Kidney epithelial cell (primary cell): ENCODE data around the gene KRT1. TPM values are rescaled to one million over a fixed set of nuclear protein-coding genes. Genes with fewer than 3 reads are reported as not detected.

Experiments
- DNase-seq: peaks from one replicate; pipeline ENCODE4 v3.0.0-alpha.2; 2010; ENCODE audit warnings: low read depth
- H3K27me3 ChIP-seq: 2 replicates; pipeline ENCODE4 v1.6.0; 2011; ENCODE audit warnings: low read length; ENCODE audit not compliant: control insufficient read depth, insufficient read depth
- H3K36me3 ChIP-seq: 2 replicates; pipeline ENCODE4 v1.5.1; 2011; ENCODE audit warnings: low read length; ENCODE audit not compliant: control insufficient read depth, insufficient read depth
- H3K4me3 ChIP-seq: 2 replicates; pipeline ENCODE4 v1.5.1; 2011; ENCODE audit warnings: low read depth, mild to moderate bottlenecking, control low read depth, low read length
- CTCF ChIP-seq: IDR thresholded peaks from 2 replicates; pipeline ENCODE4 v1.5.1; 2011; ENCODE audit warnings: mild to moderate bottlenecking, moderate library complexity, low read length, control low read depth, inconsistent platforms; ENCODE audit not compliant: insufficient read depth, poor library complexity, severe bottlenecking
- total RNA-seq: library from RNA; depleted of rRNA; stranded (reverse); fragments of >200 nt; gene quantifications from 2 replicates; pipeline ENCODE4 v1.2.3, GENCODE V29; 2015

The KRT1 gene
- total RNA-seq, 1 donor from 2014 or later = not detected

GRCh38 chr12:52703424-52703823, 23.2 kb upstream of the KRT1 start, which contains the start of gene KRT77:
Gene KRT77 (minus strand): TSS chr12:52703524. CDS start chr12:52703434, 90 bp downstream.
- H3K4me3 ChIP-seq = no peak within 1 kb of the TSS
- peaks cover 7% of the 10 kb centered on the region for H3K27me3 ChIP-seq
- H3K36me3 ChIP-seq = no peaks in the 10 kb centered on the region
- no peak for DNase-seq
- no peak for TF ChIP-seq CTCF

DNA sequence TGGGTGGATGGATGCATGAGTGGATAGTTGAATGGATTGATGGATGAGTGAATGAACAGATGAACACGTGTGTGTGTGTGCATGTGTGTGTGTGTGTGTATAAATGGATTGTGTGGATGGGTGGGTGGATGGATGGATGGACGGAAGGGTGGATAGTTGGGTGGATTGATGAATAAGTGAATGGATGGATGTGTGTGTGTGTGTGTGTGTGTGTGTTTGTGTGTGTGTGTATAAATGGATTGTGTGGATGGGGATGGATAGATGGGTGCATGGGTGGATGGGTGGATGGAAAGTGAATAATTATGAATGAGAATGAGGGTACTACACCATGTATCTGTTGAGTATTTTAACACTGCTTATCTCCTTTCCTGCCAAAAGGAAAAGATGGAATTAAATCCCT, 22.1 kb upstream of the KRT1 start:
- Histone ChIP-seq H3K4me3 (no peak overlapping the region), H3K27me3 (peaks cover 9% of the 10 kb centered on the region), H3K36me3 (no peaks in the 10 kb centered on the region)
- DNase-seq = no peak
- no peak for TF ChIP-seq CTCF

- H3K27me3 ChIP-seq = peaks cover 10% of the 10 kb centered on the region
- no peaks in the 10 kb centered on the region for H3K36me3 ChIP-seq
- H3K4me3 ChIP-seq = no peak overlapping the region
- no peak for TF ChIP-seq CTCF
- no peak for DNase-seq
Observed at GRCh38 chr12:52701281-52701680, 21.1 kb upstream of the KRT1 start.

GRCh38 chr12:52699960-52700359, 19.8 kb upstream of the KRT1 start:
- Histone ChIP-seq H3K27me3 (peaks cover 10% of the 10 kb centered on the region), H3K36me3 (no peaks in the 10 kb centered on the region), H3K4me3 (no peak overlapping the region)
- TF ChIP-seq CTCF = no peak
- no peak for DNase-seq

DNA sequence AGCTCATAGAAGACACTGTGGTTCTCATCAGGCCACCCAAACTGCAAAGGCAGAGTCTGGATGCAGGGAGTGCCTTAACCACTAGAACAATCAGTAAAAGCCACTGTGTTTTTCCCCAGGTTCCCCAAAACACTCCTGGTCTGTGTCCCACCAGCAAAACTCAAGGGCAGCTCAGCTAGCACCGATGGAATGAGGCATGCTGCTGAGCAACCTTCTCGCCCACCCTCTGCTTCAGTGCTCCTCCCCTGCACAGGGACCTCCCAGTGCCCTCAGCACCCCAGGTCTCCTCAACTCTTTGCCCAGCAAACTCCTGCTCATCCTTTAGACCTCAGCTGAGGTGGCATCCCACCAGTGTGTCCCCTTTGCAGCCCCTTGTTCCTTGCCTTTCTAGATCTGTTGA, 19.2 kb upstream of the KRT1 start:
- TF ChIP-seq CTCF = no peak
- no peak overlapping the region for H3K4me3 ChIP-seq
- no peaks in the 10 kb centered on the region for H3K36me3 ChIP-seq
- no peak for DNase-seq
- peaks cover 10% of the 10 kb centered on the region for H3K27me3 ChIP-seq

DNA sequence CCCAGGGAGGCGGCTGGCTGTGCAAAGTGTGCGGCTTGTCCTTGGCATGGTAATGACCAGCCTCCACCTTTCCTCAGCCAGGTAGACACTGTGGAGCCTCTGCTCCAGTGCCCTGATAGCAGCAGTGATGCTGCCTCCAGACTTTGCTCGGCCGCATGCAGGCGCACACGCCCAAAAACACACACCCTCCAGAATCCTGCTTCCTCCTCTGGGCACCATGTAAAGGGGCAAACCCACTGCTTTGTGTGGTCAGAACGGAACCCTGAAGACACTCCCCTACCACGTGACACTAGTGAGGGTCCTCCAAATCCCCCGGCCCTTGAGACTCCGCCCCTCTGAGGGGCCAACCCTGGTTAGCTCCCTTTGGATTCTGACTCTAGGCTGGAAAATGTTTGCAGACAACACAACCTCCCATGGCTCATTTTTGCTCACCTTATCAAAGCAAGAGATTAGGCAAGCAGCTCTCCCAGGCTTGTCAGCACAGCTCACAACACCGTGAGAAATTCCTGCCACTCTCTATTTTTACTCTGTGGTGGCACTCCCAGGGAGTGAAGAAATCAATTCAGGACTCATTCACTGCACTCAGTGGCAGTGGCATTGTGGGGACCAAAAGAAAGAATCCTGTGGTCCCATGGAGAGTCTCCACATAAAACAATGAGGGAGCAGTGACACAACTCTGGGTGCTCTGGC, 18.6 kb upstream of the KRT1 start:
- TF ChIP-seq CTCF = no peak
- H3K27me3 ChIP-seq = peaks cover 10% of the 10 kb centered on the region
- no peak for DNase-seq
- H3K4me3 ChIP-seq = no peak overlapping the region
- H3K36me3 ChIP-seq = no peaks in the 10 kb centered on the region
